ENCODE data around the gene HEXIM2. TPM values are rescaled to one million over a fixed set of nuclear protein-coding genes. Genes with fewer than 3 reads are reported as not detected.

Gene HEXIM2
- total and polyA plus RNA-seq, 2 of the 4 experiments (the other 2 are of a cell fraction) = 4.5 to 6.1 TPM

DNA sequence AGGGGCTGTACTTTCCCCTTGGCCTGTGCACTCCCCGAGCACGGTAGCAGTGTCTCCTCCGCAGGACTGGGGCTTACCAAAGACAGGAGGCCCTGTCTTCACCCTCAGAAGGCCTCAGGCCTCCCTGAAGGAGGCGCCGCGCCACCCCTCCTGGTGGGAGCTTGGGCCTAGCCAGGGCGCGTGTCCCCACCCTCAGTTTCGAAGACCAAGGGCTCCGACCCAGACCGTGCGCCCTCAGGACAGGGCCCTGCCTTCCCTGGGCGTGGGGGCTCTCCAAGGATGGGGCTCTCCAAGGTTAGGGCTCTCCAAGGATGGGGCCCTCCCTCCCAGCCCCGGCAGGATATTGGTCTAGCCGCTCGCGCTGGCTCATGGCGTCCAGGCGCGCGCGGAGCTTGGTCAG is 41.1 kb upstream of the HEXIM2 start:
- no peak overlapping the region for H3K27ac ChIP-seq (ENCODE audit: insufficient read depth, low read length)

More for the DNA sequence above, 41.1 kb upstream of the HEXIM2 start:
- H4K20me1 ChIP-seq (ENCODE audit: insufficient read depth, low read length) = no peaks in the 10 kb centered on the region
- no TSS peak for BruUV-seq (replicated peaks)
- dilution Hi-C loops (cut with HindIII; ENCODE audit: low sequenced_read_pairs, unreplicated experiment) = no loop called here
- ChIA-PET CTCF (no interaction called here), POLR2A (ENCODE audit: unreplicated experiment) (no interaction called here)
- no peak overlapping the region for H3K4me2 ChIP-seq (ENCODE audit: low read depth, low read length)
- no peak overlapping the region for H2BK120ac ChIP-seq (ENCODE audit: low read depth, low read length)
- H2BK5ac ChIP-seq (ENCODE audit: low read depth, low read length, poor library complexity, severe bottlenecking) = no peak overlapping the region
- H3K4me3 ChIP-seq (ENCODE audit: insufficient read depth, low read depth, low read length) = no peak overlapping the region
- in situ Hi-C loops (cut with MboI; ENCODE audit: low sequenced_read_pairs) = no loop called here
- ATAC-seq (ENCODE audit: low read depth) = no peak
- peaks cover 24% of the 10 kb centered on the region; the same call in 1 of the 2 replicates for H3K36me3 ChIP-seq (ENCODE audit: control insufficient read depth, insufficient read depth, low read length)
- no peak overlapping the region for H2BK15ac ChIP-seq (ENCODE audit: low read depth, low read length)
- WGBS, 2 experiments (ENCODE audit: extremely low coverage in 2 of 2, insufficient read length in 1 of 2) = 96% methylated on average over 8 of the region's 22 CpGs; no CpG with 5 or more reads in 1 of the 2 experiments
- H2AFZ ChIP-seq (replicated peaks; ENCODE audit: low read length, poor library complexity) = no peak overlapping the region
- no peak for TF ChIP-seq CEBPB (IDR thresholded peaks at IDR 0.05; ENCODE audit: low read depth, low read length)
- TF ChIP-seq RFX5 (IDR thresholded peaks at IDR 0.05; ENCODE audit: low read depth, low read length) = no peak
- no peak for TF ChIP-seq RAD21 (IDR thresholded peaks at IDR 0.05; ENCODE audit: low read length)
- no peak for TF ChIP-seq POLR2A (IDR thresholded peaks at IDR 0.05; ENCODE audit: low read depth, low read length)
- no peak for TF ChIP-seq RCOR1 (IDR thresholded peaks at IDR 0.05; ENCODE audit: insufficient replicate concordance, low read length)
- TF ChIP-seq SMC3 (IDR thresholded peaks at IDR 0.05; ENCODE audit: low read depth, low read length) = no peak
- TF ChIP-seq, protein P1, sequence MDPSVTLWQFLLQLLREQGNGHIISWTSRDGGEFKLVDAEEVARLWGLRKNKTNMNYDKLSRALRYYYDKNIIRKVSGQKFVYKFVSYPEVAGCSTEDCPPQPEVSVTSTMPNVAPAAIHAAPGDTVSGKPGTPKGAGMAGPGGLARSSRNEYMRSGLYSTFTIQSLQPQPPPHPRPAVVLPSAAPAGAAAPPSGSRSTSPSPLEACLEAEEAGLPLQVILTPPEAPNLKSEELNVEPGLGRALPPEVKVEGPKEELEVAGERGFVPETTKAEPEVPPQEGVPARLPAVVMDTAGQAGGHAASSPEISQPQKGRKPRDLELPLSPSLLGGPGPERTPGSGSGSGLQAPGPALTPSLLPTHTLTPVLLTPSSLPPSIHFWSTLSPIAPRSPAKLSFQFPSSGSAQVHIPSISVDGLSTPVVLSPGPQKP (IDR thresholded peaks at IDR 0.05; ENCODE audit: borderline replicate concordance, low read depth, low read length) = no peak
- TF ChIP-seq, protein P2, sequence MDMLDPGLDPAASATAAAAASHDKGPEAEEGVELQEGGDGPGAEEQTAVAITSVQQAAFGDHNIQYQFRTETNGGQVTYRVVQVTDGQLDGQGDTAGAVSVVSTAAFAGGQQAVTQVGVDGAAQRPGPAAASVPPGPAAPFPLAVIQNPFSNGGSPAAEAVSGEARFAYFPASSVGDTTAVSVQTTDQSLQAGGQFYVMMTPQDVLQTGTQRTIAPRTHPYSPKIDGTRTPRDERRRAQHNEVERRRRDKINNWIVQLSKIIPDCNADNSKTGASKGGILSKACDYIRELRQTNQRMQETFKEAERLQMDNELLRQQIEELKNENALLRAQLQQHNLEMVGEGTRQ (IDR thresholded peaks at IDR 0.05; ENCODE audit: low read depth, low read length) = no peak
- H4K91ac ChIP-seq (ENCODE audit: insufficient read depth, low read depth, low read length) = no peak overlapping the region
- no peak overlapping the region for H3K23ac ChIP-seq (ENCODE audit: low read depth, low read length)
- H3K14ac ChIP-seq (replicated peaks; ENCODE audit: low read depth, low read length) = no peak overlapping the region
- H3K27me3 ChIP-seq (ENCODE audit: control insufficient read depth, insufficient read depth, low read length) = no peaks in the 10 kb centered on the region
- H3K9me1 ChIP-seq (ENCODE audit: insufficient read depth, low read length) = peaks cover 22% of the 10 kb centered on the region
- peaks cover 23% of the 10 kb centered on the region for H3K4me1 ChIP-seq (ENCODE audit: control insufficient read depth, insufficient read depth, low read length)
- no peak overlapping the region for H4K5ac ChIP-seq (ENCODE audit: low read depth, low read length)
- H3K4ac ChIP-seq (ENCODE audit: low read depth, low read length) = no peak overlapping the region
- no peak overlapping the region for H4K8ac ChIP-seq (ENCODE audit: low read depth in 2 of 2, low read length in 2 of 2)
- no peak overlapping the region for H2AK5ac ChIP-seq (ENCODE audit: low read depth, low read length)
- H3K9me3 ChIP-seq (ENCODE audit: control insufficient read depth, insufficient read depth, low read length) = no peaks in the 10 kb centered on the region
- H3K18ac ChIP-seq (ENCODE audit: low read depth, low read length) = no peak overlapping the region
- peaks cover 32 to 43% of the 10 kb centered on the region in 2 experiments for H3K79me1 ChIP-seq (ENCODE audit: low read depth in 1 of 2, low read length in 2 of 2)
- H3K9ac ChIP-seq (ENCODE audit: low read depth, low read length) = no peak overlapping the region
- no peak for DNase-seq
- H2BK20ac ChIP-seq (ENCODE audit: low read depth, low read length) = no peak overlapping the region
- no peak overlapping the region for H2AK9ac ChIP-seq (replicated peaks; ENCODE audit: low read depth, low read length, poor library complexity)
- no peak overlapping the region for H3K56ac ChIP-seq (ENCODE audit: extremely low read depth, insufficient read depth, low read length)
- intact Hi-C loops (cut with micrococcal nuclease) = no loop called here

All from IMR-90 (cell line).